Activated T-helper 1 cell treated with anti-CD3 and anti-CD28 coated beads, Interleukin-12 subunit alpha, Interleukin-12 subunit beta, Interleukin-2, Interleukin-4 antibody, amounts not matched to agents 30 ng/mL and 10 ng/mL and 1 ng/mL, durations not matched to agents 14 hours and 24 hours and 36 hours (primary cell): ENCODE measurements around the gene PCSK6. TPM values are rescaled to one million over a fixed set of nuclear protein-coding genes. Genes with fewer than 3 reads are reported as not detected.

ENCODE experiments used
- DNase-seq: peaks from one replicate; pipeline ENCODE4 v3.0.0; 2021; ENCODE audit warnings: low spot score
- H3K27ac Mint-ChIP-seq: one replicate; pipeline ENCODE4 v1.8.0; 2021; ENCODE audit warnings: mild to moderate bottlenecking, mixed read lengths
- H3K27me3 Mint-ChIP-seq: one replicate; pipeline ENCODE4 v1.8.0; 2022; ENCODE audit warnings: mild to moderate bottlenecking, moderate library complexity, mixed read lengths; ENCODE audit not compliant: insufficient read depth
- H3K36me3 Mint-ChIP-seq: one replicate; pipeline ENCODE4 v1.8.0; 2021; ENCODE audit warnings: low read depth, mixed read lengths
- H3K4me1 Mint-ChIP-seq: one replicate; pipeline ENCODE4 v1.8.0; 2021; ENCODE audit warnings: low read depth, mixed read lengths
- H3K4me3 Mint-ChIP-seq: one replicate; pipeline ENCODE4 v1.8.0; 2021; ENCODE audit warnings: mild to moderate bottlenecking, moderate library complexity, mixed read lengths
- H3K9me3 Mint-ChIP-seq: one replicate; pipeline ENCODE4 v1.8.0; 2021; ENCODE audit warnings: mixed read lengths
- intact Hi-C: fragments of 100-400 bp; cut with micrococcal nuclease; formaldehyde crosslinking; loops from one replicate; pipeline ENCODE4 v1.15.1; 2024
- total RNA-seq: library from RNA; stranded (reverse); gene quantifications from 2 replicates; pipeline ENCODE4 v1.2.3, GENCODE V29; 2022

The PCSK6 gene
- total RNA-seq, 1 donor from 2014 or later, result 3.0 TPM

DNA sequence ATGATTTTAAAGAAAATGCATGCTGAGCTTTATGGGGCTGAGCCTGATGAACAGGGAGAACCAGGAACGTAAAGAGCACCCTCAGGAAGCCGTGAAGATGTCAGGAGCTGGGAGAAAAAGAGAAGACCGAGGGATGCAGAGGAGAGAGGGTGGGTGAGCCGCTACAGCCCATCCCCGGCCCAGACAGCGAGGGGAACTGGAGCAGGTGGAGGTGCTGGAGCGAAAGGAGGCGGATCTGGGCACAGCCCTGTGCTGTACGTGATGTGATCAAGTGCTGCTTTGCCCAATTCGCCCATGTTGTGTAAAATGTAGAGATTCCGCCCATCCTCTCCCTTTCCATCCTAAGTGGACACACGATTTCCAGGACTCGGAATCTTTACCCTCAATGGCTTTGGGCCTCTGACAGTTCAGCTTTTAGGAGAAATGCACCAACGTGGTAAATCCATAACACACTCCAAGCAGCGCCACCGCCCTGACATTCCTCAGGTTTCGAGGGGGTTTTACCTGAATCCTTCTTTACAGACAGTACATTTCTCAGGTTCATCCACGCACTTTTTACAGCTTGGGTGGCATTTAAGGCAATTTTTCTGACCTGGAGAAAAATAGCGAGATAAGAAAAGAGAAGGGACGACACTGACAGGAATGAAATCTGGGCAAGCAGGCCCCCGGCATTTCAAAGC lies 167.4 kb downstream of the PCSK6 start:
- no peak overlapping the region for H3K4me3 Mint-ChIP-seq
- intact Hi-C loops, result no loop called here

DNA sequence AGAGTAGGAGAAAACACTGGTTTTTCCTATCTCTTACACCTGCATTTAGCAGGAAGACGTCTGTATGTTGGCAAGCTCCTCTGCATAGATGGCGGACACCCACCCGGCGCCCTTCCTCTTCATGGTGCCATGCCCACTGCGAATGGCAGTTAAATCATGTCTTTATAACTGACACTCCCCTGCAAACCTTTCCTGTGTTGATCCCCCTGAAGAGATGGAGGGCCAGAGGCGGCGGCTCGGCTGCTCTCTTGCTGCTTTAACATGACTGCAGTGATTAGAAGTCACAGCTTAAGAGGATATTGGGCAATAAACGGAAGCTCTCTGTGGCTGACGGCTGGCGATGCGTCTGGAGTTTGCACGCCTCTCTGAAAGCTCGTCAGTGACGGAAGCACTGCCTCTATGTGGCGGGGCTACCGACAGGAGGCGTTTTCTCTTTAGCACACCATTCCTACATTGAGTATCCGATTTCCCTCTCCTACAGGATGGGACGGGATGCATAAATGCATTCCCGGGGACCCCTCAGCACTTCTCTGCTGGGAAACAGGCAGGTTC lies 168.9 kb downstream of the PCSK6 start:
- peak; percentile 62 for DNase-seq
- Mint-ChIP-seq H3K27ac (peak overlapping the region; percentile 88), H3K27me3 (peaks cover 7% of the 10 kb centered on the region), H3K9me3 (peaks cover 3% of the 10 kb centered on the region), H3K4me1 (peaks cover 13% of the 10 kb centered on the region), H3K36me3 (peaks cover 2% of the 10 kb centered on the region), H3K4me3 (peak overlapping the region; percentile 74)
- intact Hi-C loops, result loop anchor here (2.0 kb wide), 1 partner anchor 26 kb away; the partner anchor contains the start of gene SNRPA1

More for the DNA sequence above, 167.4 kb downstream of the PCSK6 start:
- H3K4me1 Mint-ChIP-seq, result peaks cover 13% of the 10 kb centered on the region
- DNase-seq, result no peak
- H3K27me3 Mint-ChIP-seq, result peaks cover 9% of the 10 kb centered on the region
- peaks cover 2% of the 10 kb centered on the region for H3K36me3 Mint-ChIP-seq
- H3K9me3 Mint-ChIP-seq, result peaks cover 3% of the 10 kb centered on the region
- H3K27ac Mint-ChIP-seq, result no peak overlapping the region

DNA sequence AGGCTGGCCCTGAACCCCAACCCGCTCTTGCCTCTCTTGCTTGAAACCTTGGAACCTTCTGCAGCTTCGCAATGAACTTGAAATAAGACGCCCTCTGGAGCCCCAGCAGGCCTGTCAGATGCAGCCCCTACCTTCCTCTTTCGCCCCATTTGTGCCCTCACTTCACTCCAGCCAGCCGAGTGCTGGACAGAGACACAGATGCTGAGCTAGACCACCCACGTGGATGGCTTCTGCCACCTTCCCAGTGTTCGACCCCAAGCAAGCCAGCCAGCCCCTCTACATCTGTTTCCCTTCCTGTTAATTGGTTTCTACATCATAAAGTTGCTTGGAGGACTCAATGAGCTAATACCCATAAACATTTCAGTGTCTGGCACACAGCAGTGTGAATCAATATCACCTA lies 170.7 kb downstream of the PCSK6 start:
- peaks cover 13% of the 10 kb centered on the region for H3K4me1 Mint-ChIP-seq
- DNase-seq, result no peak
- H3K27me3 Mint-ChIP-seq, result peaks cover 4% of the 10 kb centered on the region
- intact Hi-C loops, result no loop called here
- H3K9me3 Mint-ChIP-seq, result peaks cover 3% of the 10 kb centered on the region
- H3K27ac Mint-ChIP-seq, result no peak overlapping the region
- peaks cover 2% of the 10 kb centered on the region for H3K36me3 Mint-ChIP-seq
- H3K4me3 Mint-ChIP-seq, result no peak overlapping the region

DNA sequence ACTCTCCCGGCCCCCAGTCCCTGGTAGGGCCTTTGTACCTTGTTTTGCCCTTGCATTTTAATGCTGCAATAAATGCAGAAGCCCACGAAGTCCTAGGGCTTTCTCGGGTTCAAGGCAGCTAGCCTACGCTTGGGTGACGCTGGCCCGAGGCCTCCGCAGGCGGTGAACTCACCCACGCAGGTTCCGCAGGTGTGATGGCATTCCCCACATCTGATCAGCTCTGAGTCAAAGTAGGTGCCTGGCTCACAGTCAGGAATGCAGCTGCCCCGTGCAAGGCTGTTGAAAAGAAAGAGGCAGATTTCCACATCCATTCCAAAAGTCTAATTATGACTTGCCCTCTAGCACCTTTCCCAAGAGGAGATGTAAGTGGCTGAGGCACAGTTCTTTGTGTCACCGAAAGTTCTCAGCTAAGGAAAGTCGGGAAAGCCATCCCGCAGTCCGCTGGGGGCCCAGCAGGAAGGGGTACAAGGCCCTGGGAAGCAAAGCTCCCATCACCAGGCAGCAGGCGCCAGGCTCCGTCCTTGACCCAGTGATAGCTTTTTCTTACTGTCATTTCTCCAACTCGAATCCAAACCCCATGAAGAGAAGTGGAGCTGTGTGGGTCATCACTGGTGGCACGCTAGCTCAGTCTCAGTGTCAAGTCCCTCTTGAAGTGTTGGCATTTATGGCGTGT lies 171.2 kb downstream of the PCSK6 start:
- Mint-ChIP-seq H3K4me1 (peaks cover 13% of the 10 kb centered on the region), H3K27ac (no peak overlapping the region), H3K9me3 (peaks cover 3% of the 10 kb centered on the region), H3K27me3 (peaks cover 4% of the 10 kb centered on the region), H3K36me3 (peaks cover 2% of the 10 kb centered on the region), H3K4me3 (no peak overlapping the region)
- no peak for DNase-seq
- intact Hi-C loops, result no loop called here

DNA sequence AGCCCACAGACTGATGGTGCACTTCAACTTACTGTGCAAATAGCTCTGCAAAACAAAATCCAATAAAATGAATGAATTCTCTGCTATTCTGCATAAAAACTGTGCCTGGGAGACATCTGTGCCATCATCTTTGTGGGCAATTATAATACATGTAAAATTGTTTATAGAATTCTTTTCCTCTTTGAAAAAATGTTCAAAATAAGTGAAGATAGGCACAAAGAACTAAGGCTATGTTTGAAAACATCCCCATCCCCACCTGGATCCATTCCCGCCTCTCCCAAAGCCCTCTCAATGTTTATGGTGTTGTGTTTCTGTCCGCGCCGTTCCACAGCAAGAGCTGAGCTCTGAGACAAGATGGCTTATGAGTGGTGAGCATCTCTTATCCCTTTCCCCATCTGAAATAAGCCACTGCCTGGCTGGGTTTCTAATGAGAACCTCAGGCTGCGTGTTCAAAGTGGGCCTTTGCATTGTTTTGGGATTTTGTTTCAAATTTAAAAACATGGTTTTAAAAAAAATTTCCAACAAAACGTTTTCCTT lies 172.1 kb downstream of the PCSK6 start:
- H3K36me3 Mint-ChIP-seq, result peaks cover 2% of the 10 kb centered on the region
- intact Hi-C loops, result no loop called here
- no peak for DNase-seq
- peaks cover 3% of the 10 kb centered on the region for H3K9me3 Mint-ChIP-seq
- peaks cover 4% of the 10 kb centered on the region for H3K27me3 Mint-ChIP-seq
- no peak overlapping the region for H3K4me3 Mint-ChIP-seq
- peaks cover 13% of the 10 kb centered on the region for H3K4me1 Mint-ChIP-seq
- peak overlapping the region; percentile 29 for H3K27ac Mint-ChIP-seq

DNA sequence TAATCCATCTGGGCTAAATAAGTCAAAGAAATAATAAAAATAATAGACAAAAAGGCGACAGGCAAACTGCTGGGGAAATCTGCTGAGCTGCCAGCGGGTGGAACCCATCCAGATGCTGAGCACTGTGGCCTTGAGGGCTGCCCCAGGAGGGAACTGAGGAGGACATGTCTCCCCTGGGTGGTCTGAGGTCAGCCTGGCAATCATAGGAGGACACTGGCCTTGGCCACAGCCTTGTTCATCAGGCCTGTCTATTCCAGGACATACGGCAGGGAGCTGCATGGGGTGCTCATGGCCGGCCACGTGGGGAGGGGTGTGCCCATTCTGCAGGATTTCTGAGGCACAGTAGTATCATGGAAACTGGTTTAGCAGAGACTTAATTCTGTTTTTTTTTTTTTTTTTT lies 173.0 kb downstream of the PCSK6 start:
- Mint-ChIP-seq H3K27me3 (peaks cover 4% of the 10 kb centered on the region), H3K27ac (no peak overlapping the region), H3K4me3 (no peak overlapping the region), H3K4me1 (peaks cover 13% of the 10 kb centered on the region), H3K36me3 (peaks cover 2% of the 10 kb centered on the region), H3K9me3 (peaks cover 3% of the 10 kb centered on the region)
- intact Hi-C loops, result no loop called here
- no peak for DNase-seq

DNA sequence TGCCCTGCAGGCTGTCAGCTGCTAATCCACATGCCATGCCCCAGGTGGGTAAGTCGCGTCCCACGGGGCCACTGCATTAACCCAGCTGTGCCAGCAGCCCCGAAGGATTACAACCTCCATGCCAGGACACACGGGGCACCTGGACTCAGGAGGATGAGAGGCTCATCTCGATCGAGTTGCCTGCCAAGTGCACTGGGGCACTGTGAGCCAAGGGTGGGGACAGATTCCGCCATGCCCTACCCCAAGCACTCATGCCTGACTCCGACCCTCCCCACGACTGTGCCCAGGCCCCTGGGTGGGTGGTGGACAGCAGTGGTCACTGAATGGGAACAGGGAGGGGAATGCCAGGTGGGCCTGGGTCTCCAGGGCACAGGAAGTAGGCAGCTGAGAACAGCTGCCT lies 173.8 kb downstream of the PCSK6 start:
- H3K36me3 Mint-ChIP-seq, result peaks cover 2% of the 10 kb centered on the region
- no peak overlapping the region for H3K27ac Mint-ChIP-seq
- peaks cover 3% of the 10 kb centered on the region for H3K9me3 Mint-ChIP-seq
- no peak for DNase-seq
- peaks cover 7% of the 10 kb centered on the region for H3K4me1 Mint-ChIP-seq
- H3K4me3 Mint-ChIP-seq, result no peak overlapping the region
- H3K27me3 Mint-ChIP-seq, result peaks cover 4% of the 10 kb centered on the region
- intact Hi-C loops, result no loop called here

DNA sequence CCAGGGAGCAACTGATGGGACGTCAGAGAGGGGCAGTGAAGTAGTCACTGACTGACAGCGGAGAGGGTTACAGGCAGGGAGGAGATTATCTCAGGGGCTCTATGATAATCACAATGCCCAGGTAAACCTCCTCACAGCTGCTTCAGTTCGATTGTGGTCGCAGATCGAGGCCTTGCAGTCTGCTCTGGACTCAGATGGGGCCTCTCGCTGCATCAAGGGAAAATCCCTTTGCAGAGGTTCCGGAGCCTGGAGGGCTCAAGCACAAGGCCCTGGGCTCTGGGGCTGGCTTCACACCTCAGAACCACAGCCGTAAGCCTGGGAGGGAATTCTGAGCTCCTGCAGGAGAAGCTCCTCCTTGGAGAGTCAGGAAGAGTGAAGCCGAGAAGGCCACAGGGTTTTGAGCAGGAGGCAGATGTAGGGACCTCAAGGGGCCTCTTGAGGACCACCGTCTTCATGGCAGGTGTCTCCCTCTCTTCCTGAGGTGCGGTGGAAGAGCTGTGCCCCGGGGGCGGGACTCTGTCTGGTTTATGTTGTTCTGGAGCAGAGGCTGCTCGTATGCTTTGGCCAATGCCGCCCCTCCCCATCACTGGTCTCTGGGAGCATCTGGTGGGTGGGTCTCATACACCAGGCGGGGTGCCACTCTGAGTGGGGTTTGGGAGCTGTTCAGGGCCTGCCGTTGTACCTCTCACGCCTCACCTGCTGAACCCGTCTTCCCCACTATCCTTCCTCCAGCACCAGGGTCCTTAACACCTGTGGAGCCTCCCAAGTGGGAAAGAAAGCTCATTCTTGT lies 175.0 kb downstream of the PCSK6 start:
- H3K36me3 Mint-ChIP-seq, result no peaks in the 10 kb centered on the region
- H3K27me3 Mint-ChIP-seq, result peaks cover 4% of the 10 kb centered on the region
- no peak for DNase-seq
- no peaks in the 10 kb centered on the region for H3K4me1 Mint-ChIP-seq
- intact Hi-C loops, result no loop called here
- no peak overlapping the region for H3K4me3 Mint-ChIP-seq
- H3K27ac Mint-ChIP-seq, result no peak overlapping the region
- no peaks in the 10 kb centered on the region for H3K9me3 Mint-ChIP-seq

DNA sequence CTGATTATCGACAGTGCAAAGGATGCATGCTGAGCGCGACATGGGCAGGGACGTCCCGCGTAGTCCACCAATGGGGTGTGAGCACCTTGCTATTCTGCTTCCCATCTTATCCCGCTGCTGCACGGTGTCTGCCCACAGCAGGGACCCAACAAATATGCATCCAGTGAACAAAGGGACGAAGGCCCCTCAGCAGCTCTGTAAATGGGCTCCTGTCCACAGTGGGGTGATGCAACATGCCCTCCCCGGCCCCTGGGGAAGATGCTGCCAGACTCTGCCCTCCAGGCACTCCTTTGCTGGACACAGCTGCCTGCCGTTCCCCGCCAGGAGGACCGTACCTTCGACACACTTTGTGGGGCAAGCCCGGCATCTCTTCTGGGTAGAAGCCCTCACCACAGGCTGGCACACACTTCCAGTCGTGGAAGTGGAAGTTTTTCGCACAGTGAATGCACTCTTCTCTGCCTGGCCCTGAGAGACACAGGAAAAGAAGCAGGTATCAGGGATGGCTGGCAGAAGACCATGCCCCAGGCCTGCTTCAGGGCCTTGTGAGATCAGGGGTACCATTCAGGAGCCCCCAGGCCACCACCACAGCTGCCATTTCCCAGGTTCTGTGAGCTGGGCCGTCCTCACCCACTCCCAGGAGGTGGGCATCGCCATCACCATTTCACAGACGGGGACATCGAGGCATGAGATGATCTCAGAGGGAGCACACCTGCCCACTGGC lies 176.3 kb downstream of the PCSK6 start:
- no peak overlapping the region for H3K27ac Mint-ChIP-seq
- intact Hi-C loops, result no loop called here
- no peaks in the 10 kb centered on the region for H3K4me1 Mint-ChIP-seq
- no peaks in the 10 kb centered on the region for H3K36me3 Mint-ChIP-seq
- no peak overlapping the region for H3K4me3 Mint-ChIP-seq
- no peaks in the 10 kb centered on the region for H3K27me3 Mint-ChIP-seq
- no peaks in the 10 kb centered on the region for H3K9me3 Mint-ChIP-seq
- no peak for DNase-seq

DNA sequence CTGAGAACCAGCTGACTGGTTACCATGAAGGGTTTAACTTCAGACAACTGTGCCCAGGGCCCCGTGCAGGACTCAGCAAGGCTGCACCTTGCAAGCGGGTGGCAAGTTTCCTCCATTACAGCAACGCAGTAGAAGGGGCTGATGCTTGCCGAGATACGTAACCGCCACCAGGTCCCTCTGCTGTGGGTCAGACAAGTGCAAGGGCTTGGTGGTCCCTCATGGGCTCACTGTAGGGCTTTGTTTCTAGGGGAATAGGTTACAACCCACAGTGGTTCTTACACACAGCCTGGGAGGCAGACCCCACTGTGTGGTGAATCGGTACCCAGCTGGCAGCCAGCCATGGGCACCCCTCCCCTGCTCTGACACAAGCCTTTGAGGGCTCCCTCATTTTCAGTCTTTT lies 179.0 kb downstream of the PCSK6 start:
- intact Hi-C loops, result no loop called here
- Mint-ChIP-seq H3K27ac (no peak overlapping the region), H3K9me3 (no peaks in the 10 kb centered on the region), H3K27me3 (no peaks in the 10 kb centered on the region), H3K4me3 (no peak overlapping the region), H3K36me3 (no peaks in the 10 kb centered on the region), H3K4me1 (no peaks in the 10 kb centered on the region)
- DNase-seq, result no peak

DNA sequence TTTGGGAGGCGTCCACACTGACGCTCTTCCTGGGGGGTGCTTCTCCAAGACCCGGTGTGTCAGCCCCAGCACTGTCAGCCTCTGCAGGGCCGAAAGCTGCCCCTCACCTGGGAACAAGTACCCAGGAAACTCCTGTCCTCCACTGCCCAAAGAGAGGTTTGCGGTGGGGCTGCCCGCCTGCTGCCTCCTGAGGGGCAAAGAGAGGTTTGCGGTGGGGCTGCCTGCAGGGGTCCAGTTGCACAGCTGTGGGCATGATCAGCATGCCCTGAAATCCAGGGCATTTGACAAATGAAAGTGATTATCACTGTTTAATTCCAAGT lies 179.4 kb downstream of the PCSK6 start:
- Mint-ChIP-seq H3K27me3 (no peaks in the 10 kb centered on the region), H3K9me3 (no peaks in the 10 kb centered on the region), H3K27ac (no peak overlapping the region), H3K36me3 (no peaks in the 10 kb centered on the region), H3K4me3 (no peak overlapping the region), H3K4me1 (no peaks in the 10 kb centered on the region)
- intact Hi-C loops, result no loop called here
- DNase-seq, result no peak

DNA sequence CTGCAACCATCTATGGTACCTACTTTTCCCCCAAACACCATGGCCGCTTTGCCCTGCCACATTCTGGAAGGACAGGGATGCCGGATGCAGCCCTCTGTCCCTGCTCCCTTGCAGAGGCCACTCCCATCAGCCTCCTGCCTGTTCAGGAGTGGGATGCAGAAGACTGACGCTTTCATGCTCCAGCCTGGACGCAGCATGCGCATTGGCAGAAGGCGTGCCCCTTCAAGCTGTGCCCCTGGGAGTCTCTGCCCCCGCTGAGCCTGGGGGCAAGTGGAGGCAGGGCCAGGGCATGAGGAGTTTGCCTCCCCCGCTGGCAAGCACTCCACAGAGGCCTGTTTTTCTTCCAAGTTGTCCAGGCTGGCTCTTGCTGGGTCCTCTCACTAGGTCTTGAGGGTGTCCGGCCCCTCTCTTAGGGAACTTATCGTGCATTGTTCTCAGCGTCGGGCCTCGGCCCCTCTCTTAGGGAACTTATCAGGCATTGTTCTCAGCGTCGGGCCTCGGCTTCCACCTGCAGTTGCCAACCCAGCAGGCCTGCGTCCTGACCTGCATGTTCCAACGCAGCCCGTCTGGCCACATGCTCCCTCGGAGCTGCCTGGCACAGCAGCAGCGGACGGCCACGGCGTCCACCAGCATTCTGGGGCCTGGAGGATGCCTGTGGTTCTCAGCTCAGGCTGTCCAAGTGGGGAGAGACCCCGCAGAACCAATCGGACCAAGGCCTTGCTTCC lies 179.9 kb downstream of the PCSK6 start:
- H3K36me3 Mint-ChIP-seq, result no peaks in the 10 kb centered on the region
- H3K27me3 Mint-ChIP-seq, result no peaks in the 10 kb centered on the region
- H3K9me3 Mint-ChIP-seq, result no peaks in the 10 kb centered on the region
- DNase-seq, result no peak
- intact Hi-C loops, result no loop called here
- no peak overlapping the region for H3K27ac Mint-ChIP-seq
- no peak overlapping the region for H3K4me3 Mint-ChIP-seq
- H3K4me1 Mint-ChIP-seq, result no peaks in the 10 kb centered on the region
